ENCODE results near the gene C22orf23.
A peak's percentile ranks its signal among the peaks of the same experiment; 100 is the strongest.

Gene C22orf23

GRCh38 chr22:37930952-37931440 lies 22.4 kb downstream of the C22orf23 start:
- no peak for DNase-seq (ENCODE audit: low spot score)
- TF ChIP-seq CTCF (IDR thresholded peaks at IDR 0.05; ENCODE audit: extremely low read depth, insufficient read depth, missing control alignments): no peak
- in situ Hi-C loops (cut with MboI; ENCODE audit: low pct_unique_long_range_greater_than_20kb, low sequenced_read_pairs, unreplicated experiment): no loop called here

GRCh38 chr22:37930270-37930951 lies 23.0 kb downstream of the C22orf23 start:
- TF ChIP-seq CTCF (IDR thresholded peaks at IDR 0.05; ENCODE audit: extremely low read depth, insufficient read depth, missing control alignments): peak; percentile 39
- DNase-seq (ENCODE audit: low spot score): no peak
- in situ Hi-C loops (cut with MboI; ENCODE audit: low pct_unique_long_range_greater_than_20kb, low sequenced_read_pairs, unreplicated experiment): no loop called here

- no peak for TF ChIP-seq CTCF (IDR thresholded peaks at IDR 0.05; ENCODE audit: extremely low read depth, insufficient read depth, missing control alignments)
- in situ Hi-C loops (cut with MboI; ENCODE audit: low pct_unique_long_range_greater_than_20kb, low sequenced_read_pairs, unreplicated experiment): no loop called here
- DNase-seq (ENCODE audit: low spot score): no peak
Measured at GRCh38 chr22:37929390-37929789, 24.0 kb downstream of the C22orf23 start.

GRCh38 chr22:37927637-37927936 lies 25.8 kb downstream of the C22orf23 start:
- in situ Hi-C loops (cut with MboI; ENCODE audit: low pct_unique_long_range_greater_than_20kb, low sequenced_read_pairs, unreplicated experiment): no loop called here
- no peak for DNase-seq (ENCODE audit: low spot score)
- no peak for TF ChIP-seq CTCF (IDR thresholded peaks at IDR 0.05; ENCODE audit: extremely low read depth, insufficient read depth, missing control alignments)

GRCh38 chr22:37926771-37927636 lies 26.4 kb downstream of the C22orf23 start:
- TF ChIP-seq CTCF (IDR thresholded peaks at IDR 0.05; ENCODE audit: extremely low read depth, insufficient read depth, missing control alignments): no peak
- in situ Hi-C loops (cut with MboI; ENCODE audit: low pct_unique_long_range_greater_than_20kb, low sequenced_read_pairs, unreplicated experiment): no loop called here
- DNase-seq (ENCODE audit: low spot score): no peak

GRCh38 chr22:37926358-37926757 lies 27.0 kb downstream of the C22orf23 start:
- DNase-seq (ENCODE audit: low spot score): no peak
- no peak for TF ChIP-seq CTCF (IDR thresholded peaks at IDR 0.05; ENCODE audit: extremely low read depth, insufficient read depth, missing control alignments)
- in situ Hi-C loops (cut with MboI; ENCODE audit: low pct_unique_long_range_greater_than_20kb, low sequenced_read_pairs, unreplicated experiment): no loop called here

Measured in GM13977 (cell line).